Measurements from ENCODE around the gene DDI2. TPM values are rescaled to one million over a fixed set of nuclear protein-coding genes. Genes with fewer than 3 reads are reported as not detected.
A peak's percentile ranks its signal among the peaks of the same experiment; 100 is the strongest.

Gene DDI2
- total RNA-seq, 2 experiments from 2014 or later: 33.7 to 34.9 TPM

DNA sequence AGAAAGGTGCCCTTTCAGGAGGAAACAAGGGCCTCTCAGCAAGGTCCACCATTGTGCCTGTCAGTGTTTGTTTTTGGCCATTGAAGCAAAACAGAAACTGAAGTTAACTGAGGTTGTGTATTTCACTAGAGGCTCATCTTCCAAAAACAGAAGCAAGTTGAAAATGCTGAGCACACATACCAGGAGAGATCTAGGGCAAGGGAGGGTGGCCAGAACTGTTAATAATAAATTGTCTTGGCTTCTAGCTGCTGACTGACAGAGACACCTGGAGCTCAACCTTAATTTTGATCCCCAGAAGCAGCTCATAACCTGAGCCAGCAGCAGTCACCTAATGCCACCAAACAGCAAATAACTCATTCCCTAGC lies 37.6 kb upstream of the DDI2 start:
- POLR2A ChIA-PET: interaction anchor here (0.6 to 2.7 kb wide), 5 partner anchors 9 to 38 kb away, joined by 3 to 14 read pairs (median 4); partner anchors contain the start of gene DDI2

DNA sequence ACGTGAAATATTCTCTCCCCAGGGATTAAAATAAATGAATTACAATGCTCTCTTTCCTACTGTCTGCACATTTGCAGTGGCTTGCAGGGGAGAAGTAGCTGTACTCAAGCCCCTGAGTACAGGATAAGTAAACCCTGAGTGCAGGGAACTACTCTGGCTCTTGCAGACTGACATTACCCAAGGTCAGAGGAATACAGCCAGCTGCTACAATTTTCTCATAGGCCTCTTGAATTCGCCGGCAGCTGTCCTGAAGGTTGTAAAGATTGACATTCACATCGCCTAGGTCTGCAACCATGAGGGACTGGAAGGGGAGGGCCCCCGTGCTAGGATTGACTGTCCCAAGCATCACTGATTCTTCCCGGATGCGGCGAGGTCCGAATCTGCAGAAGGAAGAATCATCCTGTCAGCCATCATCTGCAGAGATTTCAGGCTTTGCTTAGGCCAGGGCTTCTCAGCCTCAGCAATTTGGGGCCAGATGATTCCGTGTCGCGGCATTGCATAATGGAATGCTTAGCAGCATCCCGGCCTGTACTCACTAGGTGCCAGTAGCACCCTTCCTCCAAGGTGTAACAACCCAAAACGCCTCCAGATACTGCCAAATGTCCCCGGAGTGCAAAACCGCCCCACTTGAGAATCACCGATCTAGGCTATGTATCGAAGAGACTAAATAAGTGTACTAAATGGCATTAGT lies 34.1 kb upstream of the DDI2 start:
- ATAC-seq (no peak), DNase-seq (no peak)
- CTCF ChIA-PET: interaction anchor here (1.2 to 2.0 kb wide), 2 partner anchors 35 to 158 kb away, joined by 3 to 4 read pairs; no protein-coding TSS in a partner anchor
- peaks cover 36% of the 10 kb centered on the region for H3K4me1 Mint-ChIP-seq (ENCODE audit: low read depth)
- peak overlapping the region; percentile 89 for H3K27ac Mint-ChIP-seq
- H3K27me3 Mint-ChIP-seq: no peaks in the 10 kb centered on the region
- peak overlapping the region; percentile 83 for H3K4me3 Mint-ChIP-seq
- peaks cover 39% of the 10 kb centered on the region for H3K36me3 Mint-ChIP-seq (ENCODE audit: low read depth)
- peaks cover 2% of the 10 kb centered on the region for H3K9me3 Mint-ChIP-seq
- POLR2A ChIA-PET: interaction anchor here (1.1 to 1.6 kb wide), 4 partner anchors 12 to 113 kb away, joined by 3 to 4 read pairs (median 4); partner anchors contain the start of gene DDI2
- intact Hi-C loops (cut with micrococcal nuclease): no loop called here
- TF ChIP-seq, protein P1, sequence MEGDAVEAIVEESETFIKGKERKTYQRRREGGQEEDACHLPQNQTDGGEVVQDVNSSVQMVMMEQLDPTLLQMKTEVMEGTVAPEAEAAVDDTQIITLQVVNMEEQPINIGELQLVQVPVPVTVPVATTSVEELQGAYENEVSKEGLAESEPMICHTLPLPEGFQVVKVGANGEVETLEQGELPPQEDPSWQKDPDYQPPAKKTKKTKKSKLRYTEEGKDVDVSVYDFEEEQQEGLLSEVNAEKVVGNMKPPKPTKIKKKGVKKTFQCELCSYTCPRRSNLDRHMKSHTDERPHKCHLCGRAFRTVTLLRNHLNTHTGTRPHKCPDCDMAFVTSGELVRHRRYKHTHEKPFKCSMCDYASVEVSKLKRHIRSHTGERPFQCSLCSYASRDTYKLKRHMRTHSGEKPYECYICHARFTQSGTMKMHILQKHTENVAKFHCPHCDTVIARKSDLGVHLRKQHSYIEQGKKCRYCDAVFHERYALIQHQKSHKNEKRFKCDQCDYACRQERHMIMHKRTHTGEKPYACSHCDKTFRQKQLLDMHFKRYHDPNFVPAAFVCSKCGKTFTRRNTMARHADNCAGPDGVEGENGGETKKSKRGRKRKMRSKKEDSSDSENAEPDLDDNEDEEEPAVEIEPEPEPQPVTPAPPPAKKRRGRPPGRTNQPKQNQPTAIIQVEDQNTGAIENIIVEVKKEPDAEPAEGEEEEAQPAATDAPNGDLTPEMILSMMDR (IDR thresholded peaks at IDR 0.05): no peak

More for the DNA sequence above, 37.6 kb upstream of the DDI2 start:
- intact Hi-C loops (cut with micrococcal nuclease): no loop called here
- Mint-ChIP-seq H3K27me3 (no peaks in the 10 kb centered on the region), H3K36me3 (ENCODE audit: low read depth) (peaks cover 38% of the 10 kb centered on the region), H3K27ac (peak overlapping the region; percentile 98), H3K9me3 (no peaks in the 10 kb centered on the region), H3K4me1 (ENCODE audit: low read depth) (peaks cover 39% of the 10 kb centered on the region), H3K4me3 (peak overlapping the region; percentile 42)
- CTCF ChIA-PET: interaction anchor here (0.9 to 1.1 kb wide), 2 partner anchors 10 to 25 kb away, joined by 3 read pairs; no protein-coding TSS in a partner anchor
- DNase-seq (no peak), ATAC-seq (peak; percentile 15)
- TF ChIP-seq, protein P1 (IDR thresholded peaks at IDR 0.05): no peak

DNA sequence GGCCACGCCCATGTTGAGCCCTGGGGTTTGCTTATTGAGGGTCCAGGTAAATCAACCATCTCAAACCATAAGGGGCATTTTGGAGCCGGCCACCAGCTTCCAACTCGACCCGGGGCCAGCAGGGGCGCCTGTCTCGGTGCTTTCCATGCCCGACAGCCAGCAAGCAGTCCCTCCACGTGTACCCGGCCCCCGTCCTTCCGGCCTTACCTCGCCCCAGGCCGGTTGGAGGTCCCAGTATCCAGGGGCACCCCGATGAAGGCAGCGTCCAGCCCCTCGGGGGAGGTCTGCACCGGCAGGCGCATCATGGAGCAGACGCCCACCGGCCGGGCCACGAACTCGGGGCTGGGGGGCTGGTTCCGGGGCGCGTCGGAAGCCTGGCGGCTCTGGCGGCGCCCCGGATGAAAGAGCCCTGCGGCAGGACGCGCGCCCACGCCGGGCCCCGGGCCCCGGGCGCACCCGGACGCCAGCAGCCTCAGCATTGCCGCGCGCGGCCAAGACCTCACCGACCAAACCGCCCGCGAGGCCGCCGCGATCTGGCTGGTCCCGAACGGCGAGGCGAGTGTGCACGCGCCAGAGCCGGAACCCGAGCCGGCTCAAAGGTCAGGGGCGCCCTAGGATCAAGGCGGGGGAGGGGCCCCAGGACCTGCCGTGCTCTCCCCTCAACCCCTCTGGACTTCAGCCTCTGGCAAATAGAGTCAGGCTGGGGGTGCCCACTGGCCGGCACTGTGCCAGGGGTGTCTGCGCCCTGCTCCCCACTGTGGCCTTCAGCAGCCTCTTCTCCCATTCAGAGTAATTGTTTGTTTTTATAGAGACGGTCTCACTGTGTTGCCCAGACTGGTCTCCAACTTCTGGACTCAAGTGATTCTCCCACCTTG lies 32.5 kb upstream of the DDI2 start, which contains the start of gene AGMAT:
Gene AGMAT (minus strand): TSS at position 563 of the 875 bp plus-strand sequence. CDS start 84 bp downstream, at position 479.
- intact Hi-C loops (cut with micrococcal nuclease): no loop called here
- Mint-ChIP-seq H3K9me3 (peaks cover 3% of the 10 kb centered on the region), H3K27ac (peak within 1 kb of the TSS; percentile 89), H3K27me3 (no peaks in the 10 kb centered on the region), H3K4me3 (peak within 1 kb of the TSS; percentile 83), H3K36me3 (ENCODE audit: low read depth) (peaks cover 33% of the 10 kb centered on the region), H3K4me1 (ENCODE audit: low read depth) (peaks cover 22% of the 10 kb centered on the region)
- TF ChIP-seq, protein P1 (IDR thresholded peaks at IDR 0.05): peak; percentile 55
- ATAC-seq (peak; percentile 82), DNase-seq (peak; percentile 85)
- ChIA-PET CTCF (interaction anchor here (2.0 kb wide), 1 partner anchor 33 kb away, joined by 4 read pairs; no protein-coding TSS in a partner anchor), POLR2A (interaction anchor here (0.8 to 1.1 kb wide), 3 partner anchors 16 to 112 kb away, joined by 3 to 5 read pairs (median 4); no protein-coding TSS in a partner anchor)

DNA sequence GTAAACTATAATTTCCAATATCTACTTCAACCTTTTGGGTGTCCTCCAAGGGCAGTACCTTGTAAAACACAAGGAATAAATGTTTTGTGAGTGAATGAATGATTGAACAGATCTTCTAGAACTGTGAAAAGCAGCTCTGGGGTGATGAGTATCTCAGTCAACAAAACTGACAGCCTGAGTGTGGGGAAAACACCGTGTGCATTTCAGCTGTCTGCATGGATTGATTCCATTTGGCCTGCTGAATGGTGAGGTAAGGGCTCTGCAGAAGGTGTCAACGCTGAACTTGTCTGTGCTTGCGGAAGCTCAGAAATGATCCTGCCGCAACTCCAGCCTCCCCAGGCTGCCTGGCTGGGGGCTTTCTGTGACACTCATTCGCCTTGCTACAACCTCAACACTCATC lies 25.0 kb upstream of the DDI2 start:
- intact Hi-C loops (cut with micrococcal nuclease): loop anchor here (10.0 kb wide), 1 partner anchor 153 kb away; the partner anchor contains the start of gene TMEM82
- CTCF ChIA-PET: no interaction called here
- TF ChIP-seq, protein P1 (IDR thresholded peaks at IDR 0.05): no peak
- ATAC-seq (no peak), DNase-seq (no peak)
- Mint-ChIP-seq H3K27ac (no peak overlapping the region), H3K27me3 (no peaks in the 10 kb centered on the region), H3K36me3 (ENCODE audit: low read depth) (peaks cover 15% of the 10 kb centered on the region), H3K9me3 (peaks cover 3% of the 10 kb centered on the region), H3K4me1 (ENCODE audit: low read depth) (peaks cover 2% of the 10 kb centered on the region), H3K4me3 (no peak overlapping the region)
- POLR2A ChIA-PET: interaction anchor here (0.6 to 2.2 kb wide), 2 partner anchors 13 to 631 kb away, joined by 3 to 5 read pairs; no protein-coding TSS in a partner anchor

Data from activated CD8-positive, alpha-beta T cell treated with anti-CD3 and anti-CD28 coated beads for 36 hours (primary cell).